G401.6 (cell line): ENCODE results near the gene GPR35.

ENCODE experiments used
- FAIRE-seq: peaks from 2 replicates; lab custom pipeline; 2012; peaks lifted over from hg19 to GRCh38; lab: Jason Lieb, UNC

Gene GPR35

GRCh38 chr2:240624950-240625621, at the start of gene GPR35:
Gene GPR35, plus strand, starts transcription at chr2:240625480. Its CDS starts 4,473 bp downstream, at chr2:240629953.
- no peak for FAIRE-seq

- FAIRE-seq: no peak
These were observed 49.2 kb upstream of the GPR35 start for GRCh38 chr2:240576036-240576435.

- FAIRE-seq: no peak
These were observed 48.7 kb upstream of the GPR35 start for GRCh38 chr2:240576436-240577205.

- no peak for FAIRE-seq
These were observed 47.8 kb upstream of the GPR35 start for GRCh38 chr2:240577281-240578109.

- FAIRE-seq: no peak
These were observed 47.2 kb upstream of the GPR35 start for GRCh38 chr2:240578110-240578450.

GRCh38 chr2:240578488-240578887, 46.8 kb upstream of the GPR35 start:
- no peak for FAIRE-seq

GRCh38 chr2:240579071-240579762, 46.1 kb upstream of the GPR35 start:
- no peak for FAIRE-seq

GRCh38 chr2:240579771-240580614, 45.3 kb upstream of the GPR35 start:
- no peak for FAIRE-seq

GRCh38 chr2:240581811-240582210, 43.5 kb upstream of the GPR35 start:
- FAIRE-seq: no peak

- peak; percentile 94 for FAIRE-seq
These were observed 42.5 kb upstream of the GPR35 start for GRCh38 chr2:240582781-240583180.

GRCh38 chr2:240583774-240584173, 41.5 kb upstream of the GPR35 start:
- FAIRE-seq: no peak

GRCh38 chr2:240584486-240585031, 40.7 kb upstream of the GPR35 start:
- FAIRE-seq: no peak

- no peak for FAIRE-seq
These were observed 40.2 kb upstream of the GPR35 start for GRCh38 chr2:240585101-240585500.

GRCh38 chr2:240585681-240586197, 39.5 kb upstream of the GPR35 start:
- no peak for FAIRE-seq

GRCh38 chr2:240586198-240586918, 38.9 kb upstream of the GPR35 start, which contains the start of gene CAPN10:
Gene CAPN10, plus strand, starts transcription at chr2:240586734. Its CDS starts 178 bp downstream, at chr2:240586912.
- FAIRE-seq: peak; percentile 83

GRCh38 chr2:240586919-240587800, 38.1 kb upstream of the GPR35 start:
- no peak for FAIRE-seq

- FAIRE-seq: no peak
These were observed 37.1 kb upstream of the GPR35 start for GRCh38 chr2:240588006-240588655.

GRCh38 chr2:240588669-240589068, 36.6 kb upstream of the GPR35 start:
- FAIRE-seq: no peak
